GM06990 (cell line): ENCODE data around the gene CARMIL1.

Source experiments
- DNase-seq: peaks from one replicate; pipeline ENCODE4 v3.0.0-alpha.2; 2011; ENCODE audit not compliant: insufficient read length; ENCODE audit errors: extremely low read depth
- H3K27me3 ChIP-seq: replicated peaks from 2 replicates; pipeline ENCODE4 v1.6.0; 2011; ENCODE audit warnings: low read length; ENCODE audit not compliant: control insufficient read depth, insufficient read depth
- H3K36me3 ChIP-seq: 2 replicates; pipeline ENCODE4 v1.5.1; 2011; ENCODE audit warnings: low read length; ENCODE audit not compliant: control insufficient read depth, insufficient read depth
- H3K4me3 ChIP-seq: replicated peaks from 2 replicates; pipeline ENCODE4 v1.5.1; 2011; ENCODE audit warnings: low read depth, mild to moderate bottlenecking, control low read depth, low read length
- TF ChIP-seq, protein P1 (sequence below): IDR thresholded peaks from 2 replicates; pipeline ENCODE4 v1.5.1; 2011; ENCODE audit warnings: low read length, control low read depth, mild to moderate bottlenecking, inconsistent platforms; ENCODE audit not compliant: insufficient read depth, poor library complexity, severe bottlenecking

The CARMIL1 gene

DNA sequence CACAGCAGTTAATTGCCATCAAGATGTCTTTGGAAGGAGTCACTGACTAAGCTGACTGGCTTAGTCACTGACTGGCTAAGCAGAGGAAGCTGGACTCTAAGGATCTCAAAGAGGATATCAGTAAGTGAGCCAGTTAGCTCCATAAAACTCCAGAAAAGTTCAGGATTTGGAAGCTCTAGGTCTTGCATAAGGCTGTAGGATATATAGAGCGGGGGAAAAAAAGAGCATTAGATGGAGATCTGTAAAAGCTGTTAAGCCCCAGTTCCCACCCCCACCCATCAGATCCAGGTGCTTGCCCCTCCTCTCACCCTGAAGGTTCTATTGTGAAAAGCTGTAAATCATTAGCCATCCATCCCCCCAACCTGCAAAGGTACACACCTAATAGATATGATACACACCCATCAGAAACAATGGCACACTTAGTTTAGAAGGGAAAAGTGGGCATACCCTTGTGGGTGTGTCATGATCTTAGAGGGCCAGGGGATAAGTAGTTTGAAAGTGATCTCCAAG, 32.2 kb downstream of the CARMIL1 start:
- Histone ChIP-seq H3K4me3 (no peak overlapping the region), H3K36me3 (no peaks in the 10 kb centered on the region), H3K27me3 (no peaks in the 10 kb centered on the region; the same call in 1 of the 2 replicates)
- TF ChIP-seq, protein P1, sequence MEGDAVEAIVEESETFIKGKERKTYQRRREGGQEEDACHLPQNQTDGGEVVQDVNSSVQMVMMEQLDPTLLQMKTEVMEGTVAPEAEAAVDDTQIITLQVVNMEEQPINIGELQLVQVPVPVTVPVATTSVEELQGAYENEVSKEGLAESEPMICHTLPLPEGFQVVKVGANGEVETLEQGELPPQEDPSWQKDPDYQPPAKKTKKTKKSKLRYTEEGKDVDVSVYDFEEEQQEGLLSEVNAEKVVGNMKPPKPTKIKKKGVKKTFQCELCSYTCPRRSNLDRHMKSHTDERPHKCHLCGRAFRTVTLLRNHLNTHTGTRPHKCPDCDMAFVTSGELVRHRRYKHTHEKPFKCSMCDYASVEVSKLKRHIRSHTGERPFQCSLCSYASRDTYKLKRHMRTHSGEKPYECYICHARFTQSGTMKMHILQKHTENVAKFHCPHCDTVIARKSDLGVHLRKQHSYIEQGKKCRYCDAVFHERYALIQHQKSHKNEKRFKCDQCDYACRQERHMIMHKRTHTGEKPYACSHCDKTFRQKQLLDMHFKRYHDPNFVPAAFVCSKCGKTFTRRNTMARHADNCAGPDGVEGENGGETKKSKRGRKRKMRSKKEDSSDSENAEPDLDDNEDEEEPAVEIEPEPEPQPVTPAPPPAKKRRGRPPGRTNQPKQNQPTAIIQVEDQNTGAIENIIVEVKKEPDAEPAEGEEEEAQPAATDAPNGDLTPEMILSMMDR, result no peak
- DNase-seq, result no peak

DNA sequence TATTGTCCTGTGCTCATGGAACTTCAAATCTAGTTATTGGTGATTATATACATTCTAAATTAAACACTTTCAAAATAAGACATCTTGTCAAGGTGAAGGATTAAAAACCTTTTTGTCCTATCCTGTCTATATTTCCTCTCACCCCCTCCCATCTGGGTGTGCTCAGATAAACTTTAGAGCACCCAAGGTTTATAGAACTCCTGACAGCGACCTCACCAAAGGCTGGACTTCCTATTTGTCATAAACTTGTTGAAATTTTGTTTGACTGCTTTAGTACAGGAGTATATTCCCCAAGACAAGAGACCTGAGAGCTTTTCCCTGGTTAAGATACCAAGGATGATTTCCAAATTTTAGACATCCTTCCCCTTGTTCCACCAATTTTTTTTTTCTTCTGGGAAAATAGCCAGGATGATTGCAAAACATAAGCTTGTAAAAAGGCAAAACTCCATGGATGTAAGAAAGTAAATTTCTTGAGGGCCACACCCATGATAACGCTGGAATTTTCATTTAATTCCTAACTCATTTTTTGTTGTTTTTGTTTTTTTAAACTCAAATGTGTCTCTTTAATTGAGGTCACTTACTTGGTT, 33.0 kb downstream of the CARMIL1 start:
- H3K27me3 ChIP-seq, result no peaks in the 10 kb centered on the region; the same call in 1 of the 2 replicates
- no peak overlapping the region for H3K4me3 ChIP-seq
- no peaks in the 10 kb centered on the region for H3K36me3 ChIP-seq
- TF ChIP-seq, protein P1, result no peak
- DNase-seq, result no peak

DNA sequence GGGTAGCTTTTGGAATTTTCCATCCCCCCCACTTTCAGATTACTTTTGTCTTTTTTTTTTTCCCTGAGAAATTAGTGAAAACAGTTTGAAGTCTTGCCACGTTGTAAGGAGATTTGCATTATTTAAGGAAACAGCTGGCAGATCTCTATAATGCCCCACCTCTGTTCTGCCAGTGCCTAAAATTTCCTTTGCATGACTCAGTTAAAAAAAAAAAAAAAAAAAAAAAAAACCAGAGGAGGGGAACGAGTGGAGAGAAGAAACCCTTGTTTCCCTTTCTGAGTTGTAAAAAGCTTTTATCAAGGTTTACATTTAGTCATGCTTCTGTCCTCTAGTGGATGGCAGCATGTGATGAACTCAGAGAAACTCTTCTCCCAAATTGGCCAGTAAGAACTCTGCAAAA, 33.5 kb downstream of the CARMIL1 start:
- H3K27me3 ChIP-seq, result no peaks in the 10 kb centered on the region; the same call in 1 of the 2 replicates

DNA sequence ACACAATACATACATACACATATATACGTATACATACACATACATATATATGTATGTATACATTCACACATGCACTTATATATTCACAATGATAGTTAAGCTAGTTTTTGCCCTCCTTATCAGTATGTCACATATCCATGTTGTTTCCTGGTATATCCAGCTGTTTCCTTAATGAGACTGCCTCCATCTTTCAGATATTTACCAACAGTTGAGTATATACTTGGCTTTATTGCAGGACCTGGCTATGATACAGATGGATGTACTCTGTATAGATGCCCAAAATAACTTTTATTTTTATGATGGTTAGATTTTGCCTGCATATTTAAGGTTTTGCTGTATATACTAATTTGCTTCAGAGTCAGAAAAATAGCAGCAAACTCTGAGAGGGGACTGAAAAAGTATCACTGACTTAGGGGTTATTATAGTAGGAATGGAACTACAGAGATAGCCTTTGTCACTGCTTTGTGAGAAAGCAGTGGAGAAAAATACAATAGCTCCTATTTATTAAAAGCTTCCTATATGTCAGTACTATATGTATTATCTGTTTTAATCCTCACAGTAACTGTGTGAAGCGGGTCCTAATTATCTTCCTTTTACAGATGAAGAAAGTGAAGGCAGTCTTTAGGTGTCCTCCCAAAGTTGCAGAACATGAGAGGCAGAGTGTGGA, 35.5 kb downstream of the CARMIL1 start:
- TF ChIP-seq, protein P1, result no peak
- no peaks in the 10 kb centered on the region; the same call in 1 of the 2 replicates for H3K27me3 ChIP-seq
- DNase-seq, result no peak
- H3K36me3 ChIP-seq, result no peaks in the 10 kb centered on the region
- no peak overlapping the region for H3K4me3 ChIP-seq

More for the DNA sequence above, 33.5 kb downstream of the CARMIL1 start:
- Histone ChIP-seq H3K36me3 (no peaks in the 10 kb centered on the region), H3K4me3 (no peak overlapping the region)
- no peak for DNase-seq
- TF ChIP-seq, protein P1, result no peak

DNA sequence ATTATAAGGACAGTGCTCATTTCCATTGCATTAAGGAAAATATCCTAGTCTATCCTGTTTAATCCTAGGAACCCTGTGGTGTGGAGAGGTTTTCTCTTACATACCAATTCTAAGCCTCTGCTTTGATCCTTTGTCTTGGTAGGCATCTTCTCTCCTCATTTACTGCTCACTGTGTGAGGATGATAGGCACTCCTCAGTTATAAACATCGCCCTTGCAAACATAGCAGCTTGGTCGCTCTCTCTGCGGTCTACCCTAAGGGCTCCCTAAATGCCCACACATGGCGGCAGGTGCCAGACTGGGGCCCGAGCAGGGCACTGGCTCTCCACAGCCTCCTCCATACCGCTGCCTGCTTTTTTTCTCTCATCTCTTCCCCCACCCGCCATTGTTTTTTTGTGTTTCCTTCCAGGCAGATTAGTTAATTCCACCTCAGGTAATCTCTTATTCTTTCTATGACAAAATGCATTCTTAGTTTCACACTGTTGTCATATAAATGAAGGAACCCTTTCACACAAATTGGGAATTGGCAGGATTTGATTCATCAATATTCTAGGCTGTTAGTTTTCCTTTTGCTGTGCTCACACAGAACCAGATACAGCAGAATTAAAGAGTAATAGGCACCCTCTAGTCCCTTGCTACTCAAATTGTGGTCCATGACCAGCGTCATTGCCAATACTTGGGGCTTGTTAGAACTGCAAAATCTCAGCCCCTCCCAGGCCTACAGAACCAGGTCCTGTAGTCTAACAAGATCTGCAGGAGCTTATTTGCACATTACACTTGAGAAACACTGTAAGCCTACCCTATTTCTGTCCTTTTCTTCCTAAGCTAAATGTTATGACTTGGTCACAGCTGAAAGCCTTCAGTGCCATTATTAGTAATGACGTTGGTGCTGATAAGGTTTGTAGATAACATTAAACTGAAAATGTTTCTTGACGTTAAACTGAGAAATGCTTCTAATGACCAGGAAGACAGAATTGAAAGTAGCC, 36.3 kb downstream of the CARMIL1 start:
- TF ChIP-seq, protein P1, result no peak
- peak; percentile 15 for DNase-seq
- H3K4me3 ChIP-seq, result no peak overlapping the region

More for the DNA sequence above, 36.3 kb downstream of the CARMIL1 start:
- Histone ChIP-seq H3K36me3 (no peaks in the 10 kb centered on the region), H3K27me3 (no peaks in the 10 kb centered on the region; the same call in 1 of the 2 replicates)
